ENCODE data around the gene TTC13. TPM values are rescaled to one million over a fixed set of nuclear protein-coding genes. Genes with fewer than 3 reads are reported as not detected.
A peak's percentile ranks its signal among the peaks of the same experiment; 100 is the strongest.

TTC13 gene
- total RNA-seq, 2 donors from 2014 or later = 29.9 to 41.6 TPM

DNA sequence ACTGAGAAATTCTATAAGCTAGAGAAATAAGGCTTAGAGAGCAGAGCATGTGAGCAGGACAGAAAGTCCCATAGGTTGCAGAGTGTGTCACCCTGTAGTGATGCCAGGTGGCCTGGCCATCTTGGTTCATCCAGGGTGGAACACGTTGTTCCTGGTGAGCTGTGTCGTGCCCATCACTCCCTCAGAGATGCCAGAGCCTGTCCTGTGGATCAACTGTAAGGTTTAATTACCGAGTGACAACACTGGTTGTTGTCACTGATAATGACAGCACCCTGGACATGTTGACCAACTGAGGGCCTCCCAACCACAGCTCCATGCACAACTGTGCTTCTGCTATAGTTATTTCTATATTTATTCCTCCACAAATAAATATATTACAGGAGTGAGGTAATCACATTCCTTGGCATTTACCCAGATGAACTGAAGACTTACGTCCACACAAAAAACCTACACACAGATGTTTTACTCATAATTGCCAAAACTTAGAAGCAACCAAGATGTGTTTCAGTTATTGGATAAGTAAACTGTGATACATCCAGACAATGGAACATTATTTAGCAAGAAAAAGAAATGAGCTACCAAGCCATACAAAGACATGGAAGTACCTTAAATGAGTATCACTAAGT is 116.6 kb downstream of the TTC13 start:
- ATAC-seq = no peak
- no peak overlapping the region for H3K27ac Mint-ChIP-seq
- DNase-seq (ENCODE audit: low spot score) = no peak
- no peaks in the 10 kb centered on the region for H3K36me3 Mint-ChIP-seq
- H3K4me3 Mint-ChIP-seq = no peak overlapping the region
- peaks cover 11 to 14% of the 10 kb centered on the region in 2 donors for H3K4me1 Mint-ChIP-seq (ENCODE audit: low read depth in 2 of 2)
- H3K27me3 Mint-ChIP-seq = peaks cover 5 to 12% of the 10 kb centered on the region in 2 donors
- H3K9me3 Mint-ChIP-seq = no peaks in the 10 kb centered on the region

DNA sequence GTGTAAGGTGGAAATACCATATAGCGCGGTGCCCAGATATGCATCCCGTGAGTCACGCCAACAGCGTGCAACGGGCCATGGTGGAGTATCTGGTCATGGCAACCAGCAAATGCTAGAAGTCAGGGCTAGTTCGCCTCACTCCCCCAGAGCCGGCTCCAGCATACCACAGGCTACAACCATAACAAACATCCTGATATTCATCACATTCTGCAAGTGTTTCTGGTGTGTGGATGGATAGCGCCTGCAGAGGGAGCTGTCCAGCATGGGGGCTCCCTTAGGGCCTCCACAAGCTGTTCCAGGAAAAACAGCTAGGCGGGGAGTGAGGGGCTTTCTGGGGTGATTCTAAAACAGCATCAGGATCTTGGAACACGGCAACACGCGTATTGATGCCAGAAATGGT is 117.2 kb downstream of the TTC13 start:
- H3K36me3 Mint-ChIP-seq = no peaks in the 10 kb centered on the region
- peaks cover 7 to 10% of the 10 kb centered on the region in 2 donors for H3K4me1 Mint-ChIP-seq (ENCODE audit: low read depth in 2 of 2)

DNA sequence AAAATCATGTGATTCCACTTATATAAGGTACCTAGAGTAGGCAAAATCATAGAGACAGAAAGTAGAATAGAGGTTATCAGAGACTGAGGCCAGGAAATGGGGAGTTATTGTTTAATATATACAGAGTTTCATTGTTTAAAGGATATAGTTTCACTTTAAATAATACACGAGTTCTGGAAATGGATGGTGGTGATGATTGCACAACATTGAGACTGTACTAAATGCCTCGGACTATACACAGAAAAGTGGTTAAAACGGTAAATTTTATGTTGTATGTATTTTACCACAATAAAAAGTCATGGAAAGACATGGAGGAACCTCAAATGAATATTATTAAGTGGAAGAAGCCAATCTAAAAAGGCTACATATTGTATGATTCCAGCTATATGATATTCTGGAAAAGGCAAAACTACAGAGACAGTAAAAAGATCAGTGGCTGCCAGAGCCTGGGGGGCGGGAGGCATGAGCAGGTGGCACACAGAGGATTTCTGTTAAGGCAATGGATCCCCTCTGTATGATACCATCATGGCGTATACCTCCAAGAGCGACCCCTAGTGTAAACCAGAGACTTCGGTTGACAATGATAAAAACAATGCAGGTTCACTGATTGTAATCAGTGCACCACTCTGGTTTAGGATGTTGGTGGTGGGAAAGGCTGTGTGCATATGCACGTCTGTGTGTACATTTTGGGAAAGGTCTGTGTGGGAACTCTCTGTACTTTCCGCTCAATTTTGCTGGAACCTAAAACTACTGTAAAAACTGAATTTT is 117.9 kb downstream of the TTC13 start:
- Mint-ChIP-seq H3K9me3 (no peaks in the 10 kb centered on the region), H3K4me1 (ENCODE audit: low read depth in 2 of 2) (peaks cover 7 to 10% of the 10 kb centered on the region in 2 donors), H3K27me3 (peaks cover 0 to 3% of the 10 kb centered on the region in 2 donors), H3K27ac (no peak overlapping the region), H3K4me3 (no peak overlapping the region), H3K36me3 (no peaks in the 10 kb centered on the region)
- ATAC-seq (no peak), DNase-seq (ENCODE audit: low spot score) (no peak)

More for the DNA sequence above, 117.2 kb downstream of the TTC13 start:
- H3K4me3 Mint-ChIP-seq = no peak overlapping the region
- H3K27me3 Mint-ChIP-seq = peaks cover 0 to 6% of the 10 kb centered on the region in 2 donors
- DNase-seq (ENCODE audit: low spot score) = no peak
- H3K27ac Mint-ChIP-seq = no peak overlapping the region
- H3K9me3 Mint-ChIP-seq = no peaks in the 10 kb centered on the region
- ATAC-seq = no peak

DNA sequence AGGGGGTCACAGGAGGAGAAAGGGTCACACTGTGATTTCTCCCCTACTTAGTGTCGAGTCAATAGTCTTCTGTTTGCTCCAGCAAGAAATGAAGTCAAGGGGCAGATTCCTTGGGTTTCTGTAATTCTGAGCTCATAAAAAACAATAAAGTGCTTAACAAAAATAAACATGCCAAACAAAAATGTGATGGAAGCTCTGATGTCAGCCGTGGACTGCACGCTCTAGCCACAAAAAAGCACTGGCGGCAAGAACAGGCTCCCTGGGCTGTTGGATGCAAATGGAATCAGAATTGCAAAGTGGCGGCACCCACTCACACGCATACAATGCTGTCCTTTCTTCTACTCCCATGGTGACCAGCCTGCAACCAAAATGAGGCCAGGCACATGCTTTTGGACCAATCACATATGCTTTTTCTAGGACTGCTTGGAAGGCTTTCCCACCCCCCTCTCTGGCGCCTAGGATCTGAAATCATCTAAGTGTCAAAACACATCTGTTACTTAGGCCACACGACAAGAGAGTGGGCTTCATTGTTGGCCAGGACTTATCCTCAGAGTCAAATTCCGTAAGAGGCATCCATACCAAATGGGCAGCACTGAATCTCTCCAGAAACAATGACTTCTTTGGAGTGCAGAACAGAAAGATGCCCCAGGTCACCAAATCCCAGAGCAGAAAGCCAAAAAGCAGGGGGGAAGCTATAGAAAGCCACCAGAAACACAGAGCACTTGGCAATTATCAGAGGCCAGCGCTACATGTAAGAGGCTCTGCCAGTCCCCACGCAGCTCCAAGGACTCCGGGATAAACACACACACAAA is 119.5 kb downstream of the TTC13 start:
- Mint-ChIP-seq H3K27ac (no peak overlapping the region), H3K36me3 (no peaks in the 10 kb centered on the region), H3K4me1 (ENCODE audit: low read depth in 2 of 2) (peaks cover 7 to 10% of the 10 kb centered on the region in 2 donors), H3K27me3 (peaks cover 0 to 3% of the 10 kb centered on the region in 2 donors), H3K9me3 (no peaks in the 10 kb centered on the region), H3K4me3 (no peak overlapping the region)
- no peak for DNase-seq (ENCODE audit: low spot score)
- no peak for ATAC-seq

DNA sequence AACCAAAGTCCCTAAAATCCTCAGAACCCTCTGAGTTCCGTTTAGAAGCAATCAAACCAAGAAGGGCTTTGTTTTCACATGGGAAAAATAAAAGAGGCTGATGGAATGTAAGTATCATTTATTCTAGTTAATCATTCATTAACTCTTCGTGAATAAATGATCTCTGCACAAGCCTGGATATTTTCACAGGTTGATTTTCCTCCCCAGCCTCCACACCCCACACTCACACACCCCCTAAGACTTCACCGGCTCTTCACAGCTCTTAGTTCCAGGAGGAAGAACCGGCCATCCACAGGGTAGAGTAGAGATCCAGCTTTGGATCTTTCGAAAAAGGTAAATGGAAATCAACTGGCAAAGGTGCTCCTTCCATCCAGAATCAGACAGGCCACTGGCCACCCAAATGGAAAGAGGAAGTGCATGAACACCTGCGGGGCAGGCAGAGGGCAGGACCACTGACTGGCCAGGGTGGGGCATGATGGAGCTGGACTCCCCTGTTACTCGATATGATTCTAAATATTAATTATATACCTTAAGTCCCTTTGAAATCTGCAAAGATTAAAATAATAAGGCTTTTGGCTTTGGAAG is 120.3 kb downstream of the TTC13 start:
- H3K4me3 Mint-ChIP-seq = no peak overlapping the region
- no peak overlapping the region for H3K27ac Mint-ChIP-seq
- no peak for DNase-seq (ENCODE audit: low spot score)
- no peaks in the 10 kb centered on the region for H3K36me3 Mint-ChIP-seq
- H3K27me3 Mint-ChIP-seq = peaks cover 0 to 3% of the 10 kb centered on the region in 2 donors
- no peak for ATAC-seq
- H3K9me3 Mint-ChIP-seq = no peaks in the 10 kb centered on the region
- H3K4me1 Mint-ChIP-seq (ENCODE audit: low read depth in 2 of 2) = peaks cover 7 to 9% of the 10 kb centered on the region in 2 donors

DNA sequence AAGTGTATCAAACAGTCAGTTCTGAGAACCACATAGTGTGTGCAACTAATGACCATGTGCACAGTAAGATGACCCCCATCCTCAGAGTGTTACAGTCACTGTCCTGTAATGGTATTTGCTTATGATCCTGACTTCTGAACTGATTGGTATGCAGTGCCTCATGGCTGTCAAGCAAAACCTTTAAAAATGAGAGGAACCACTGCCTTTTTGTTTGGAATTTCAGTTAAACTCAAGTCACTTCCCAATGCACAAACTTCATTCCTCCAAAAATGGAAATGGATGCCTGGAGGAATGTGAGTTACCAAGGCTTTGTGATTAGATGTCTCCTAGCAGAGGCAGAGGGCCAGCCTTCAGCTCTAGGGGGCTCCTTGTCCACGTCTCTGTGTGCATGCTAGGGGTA is 120.8 kb downstream of the TTC13 start:
- no peak overlapping the region for H3K4me3 Mint-ChIP-seq
- H3K36me3 Mint-ChIP-seq = no peaks in the 10 kb centered on the region
- no peaks in the 10 kb centered on the region for H3K27me3 Mint-ChIP-seq
- ATAC-seq (no peak), DNase-seq (ENCODE audit: low spot score) (no peak)
- H3K27ac Mint-ChIP-seq = no peak overlapping the region
- no peaks in the 10 kb centered on the region for H3K9me3 Mint-ChIP-seq
- H3K4me1 Mint-ChIP-seq (ENCODE audit: low read depth in 2 of 2) = peaks cover 5 to 7% of the 10 kb centered on the region in 2 donors

DNA sequence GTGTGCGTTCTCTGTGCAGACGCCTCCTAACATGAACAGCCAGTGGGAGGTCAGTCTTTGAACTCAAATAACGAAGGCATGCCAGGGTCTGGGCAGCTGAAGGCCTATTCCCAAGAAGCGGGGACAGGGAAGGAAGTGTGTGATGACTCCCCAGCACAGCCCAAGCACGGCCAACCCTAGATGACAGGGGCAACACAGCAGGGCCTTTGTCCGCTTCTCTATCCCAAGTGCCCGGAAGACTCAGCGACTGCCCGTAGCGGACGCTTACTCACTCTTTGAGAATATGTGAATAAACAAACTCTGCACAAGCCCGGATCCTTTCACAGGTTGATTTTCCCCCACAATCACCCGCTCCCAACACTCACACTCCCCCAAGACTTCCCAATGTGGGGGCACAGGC is 121.6 kb downstream of the TTC13 start:
- Mint-ChIP-seq H3K36me3 (no peaks in the 10 kb centered on the region), H3K4me3 (no peak overlapping the region), H3K4me1 (ENCODE audit: low read depth in 2 of 2) (peaks cover 5 to 7% of the 10 kb centered on the region in 2 donors), H3K9me3 (no peaks in the 10 kb centered on the region), H3K27ac (no peak overlapping the region), H3K27me3 (no peaks in the 10 kb centered on the region)
- ATAC-seq (peak in 1 of 2 donors; percentile 18), DNase-seq (ENCODE audit: low spot score) (no peak)

Other genes starting within 250 kb of the TTC13 start
- gene CAPN9, start 231.5 kb downstream of the TTC13 start, total RNA-seq = not detected
- gene C1orf198, start 110.3 kb downstream of the TTC13 start, total RNA-seq = 1 to 10 TPM; 2.0 to 3.7 TPM
- 10 to 100 TPM; 12.2 to 15.6 TPM for gene ARV1, start 233 bp upstream of the TTC13 start, total RNA-seq
- 10 to 100 TPM; 23.5 to 24.7 TPM for gene FAM89A, start 61.4 kb upstream of the TTC13 start, total RNA-seq
- gene TRIM67, start 183.2 kb upstream of the TTC13 start, total RNA-seq = not detected